ENCODE measurements around the gene COG4. TPM values are rescaled to one million over a fixed set of nuclear protein-coding genes. Genes with fewer than 3 reads are reported as not detected.
"Not testable (repeated sequence)": the region's sequence is repeated elsewhere in the genome, so short reads cannot be mapped to it uniquely, and the experiment has no call there.

Gene COG4
- total and polyA plus RNA-seq, 10 donors: 40.8 to 85.4 (median 58.8) TPM

GRCh38 chr16:70453117-70453891 lies 70.0 kb downstream of the COG4 start:
- DNase-seq: no peak
- Histone ChIP-seq H3K4me1 (peaks cover 6 to 42% (median 23%) of the 10 kb centered on the region in 6 donors), H3K27me3 (replicated peaks in 1 of 7) (peaks cover 0 to 8% (median 0%) of the 10 kb centered on the region in 7 donors), H3K27ac (peak overlapping the region in 6 of 8 donors; percentile 91 to 98 (median 95)), H3K36me3 (no peaks in the 10 kb centered on the region), H3K4me3 (peak overlapping the region in 7 of 8 donors; percentile 75 to 98 (median 87)), H3K9me3 (no peaks in the 10 kb centered on the region)
- WGBS, 5 donors: 96 to 98% (median 97%) methylated on average over 11 of the region's 11 CpGs
- intact Hi-C loops (cut with DNase I; ENCODE audit: low total_unique reads): loop anchor here (10.0 kb wide), 1 partner anchor 49 kb away; no protein-coding TSS in a partner anchor
- TF ChIP-seq POLR2A (IDR thresholded peaks at IDR 0.05): no peak
- TF ChIP-seq POLR2AphosphoS5 (IDR thresholded peaks at IDR 0.05): no peak
- no peak for TF ChIP-seq CTCF (IDR thresholded peaks at IDR 0.05 in 8 of 11, conservative IDR thresholded peaks at IDR 0.05 in 3 of 11)

- peaks cover 4 to 26% (median 21%) of the 10 kb centered on the region in 6 donors for H3K4me1 ChIP-seq
- not testable (repeated sequence) for H3K27ac ChIP-seq; H3K27me3 ChIP-seq (replicated peaks in 1 of 7); H3K36me3 ChIP-seq; DNase-seq; H3K9me3 ChIP-seq
- intact Hi-C loops (cut with DNase I; ENCODE audit: low total_unique reads): loop anchor here (10.0 kb wide), 1 partner anchor 46 kb away; no protein-coding TSS in a partner anchor
- WGBS, 5 donors: 53 to 66% (median 59%) methylated on average over 15 to 25 of the region's 25 CpGs
- H3K4me3 ChIP-seq: peak overlapping the region in 2 of 8 donors; percentile 20 to 28
These were observed 72.4 kb downstream of the COG4 start for GRCh38 chr16:70451004-70451340.

- H3K27me3 ChIP-seq (replicated peaks in 1 of 7); H3K9me3 ChIP-seq; H3K27ac ChIP-seq; H3K36me3 ChIP-seq; DNase-seq: not testable (repeated sequence)
- peaks cover 4 to 20% (median 15%) of the 10 kb centered on the region in 6 donors for H3K4me1 ChIP-seq
- peak overlapping the region in 2 of 8 donors; percentile 20 to 28 for H3K4me3 ChIP-seq
- intact Hi-C loops (cut with DNase I; ENCODE audit: low total_unique reads): loop anchor here (10.0 kb wide), 1 partner anchor 46 kb away; no protein-coding TSS in a partner anchor
- 79 to 83% (median 82%) methylated on average over 36 to 37 of the region's 37 CpGs for WGBS, 5 donors
These were observed 73.0 kb downstream of the COG4 start for GRCh38 chr16:70450142-70451003.

- Histone ChIP-seq H3K27ac (no peak overlapping the region), H3K4me1 (peaks cover 0 to 2% (median 0%) of the 10 kb centered on the region in 6 donors), H3K27me3 (replicated peaks in 1 of 7) (peaks cover 0 to 8% (median 0%) of the 10 kb centered on the region in 7 donors), H3K9me3 (no peaks in the 10 kb centered on the region), H3K36me3 (no peaks in the 10 kb centered on the region), H3K4me3 (no peak overlapping the region)
- intact Hi-C loops (cut with DNase I; ENCODE audit: low total_unique reads): no loop called here
- WGBS, 5 donors: 89 to 95% (median 90%) methylated on average over 6 of the region's 6 CpGs
- no peak for TF ChIP-seq POLR2A (IDR thresholded peaks at IDR 0.05)
- no peak for TF ChIP-seq CTCF (IDR thresholded peaks at IDR 0.05 in 8 of 11, conservative IDR thresholded peaks at IDR 0.05 in 3 of 11)
- no peak for TF ChIP-seq POLR2AphosphoS5 (IDR thresholded peaks at IDR 0.05)
- DNase-seq: no peak
These were observed 75.3 kb downstream of the COG4 start for GRCh38 chr16:70448075-70448474.
